Measurements from ENCODE around the gene ANO2.

GRCh38 chr12:5808981-5809380, 136.1 kb downstream of the ANO2 start:
- TF ChIP-seq MAX (IDR thresholded peaks at IDR 0.05) (no peak), REST (IDR thresholded peaks at IDR 0.05; ENCODE audit: low read depth) (no peak), CREB1 (IDR thresholded peaks at IDR 0.05; ENCODE audit: low read depth) (no peak), EGR1 (IDR thresholded peaks at IDR 0.05) (no peak), TAF1 (IDR thresholded peaks at IDR 0.05; ENCODE audit: low read depth) (no peak), RAD21 (IDR thresholded peaks at IDR 0.05; ENCODE audit: low read depth) (no peak), EP300 (IDR thresholded peaks at IDR 0.05; ENCODE audit: borderline replicate concordance) (no peak), FOXM1 (IDR thresholded peaks at IDR 0.05; ENCODE audit: borderline replicate concordance, low read depth) (no peak), YY1 (IDR thresholded peaks at IDR 0.05; ENCODE audit: low read depth) (no peak)
